B cell (primary cell): ENCODE data around the gene TPH2. TPM values are rescaled to one million over a fixed set of nuclear protein-coding genes. Genes with fewer than 3 reads are reported as not detected.

Source experiments
- ATAC-seq: fragments of 200-7000 bp; cut with Tn5 transposase; one replicate; pipeline ENCODE4 v1.10.0; 2021; ENCODE audit warnings: low read depth, mild to moderate bottlenecking, moderate number of reproducible peaks, moderate library complexity
- CTCF ChIA-PET: fragments of 350-600 bp; sonication (Branson Sonifier 250); formaldehyde crosslinking; loops from one replicate; lab custom pipeline; 2021; ENCODE audit warnings: antibody characterized with exemption, inconsistent platforms; lab: Charles Lee
- POLR2A ChIA-PET: fragments of 350-600 bp; sonication (Branson Sonifier 250); formaldehyde crosslinking; loops from one replicate; lab custom pipeline; 2021; ENCODE audit warnings: antibody characterized with exemption; lab: Charles Lee
- DNase-seq: peaks from one replicate; pipeline ENCODE4 v3.0.0; 2013
- H2AFZ ChIP-seq: 2 replicates; pipeline ENCODE4 v1.6.1; 2012; ENCODE audit warnings: mild to moderate bottlenecking, low read depth, low read length; ENCODE audit not compliant: insufficient read depth, poor library complexity, severe bottlenecking
- H3K27ac ChIP-seq, 2 donors: 1 replicate in 1 of 2; 2 replicates in 1 of 2; pipeline ENCODE4 v1.5.1; 2012 to 2013; ENCODE audit warnings: low read length in 2 of 2, mild to moderate bottlenecking in 2 of 2, moderate library complexity in 1 of 2
- H3K27me3 ChIP-seq, 4 experiments: fragments of 200-600 bp in 1 of 4; sonication (generic) in 1 of 4; replicated peaks in 1 of 4; 1 replicate in 2 of 4; 2 replicates in 2 of 4; pipeline versions ENCODE4 v1.6.1 to v1.7.0; 2013 to 2016; ENCODE audit warnings: low read length in 3 of 4, mild to moderate bottlenecking in 2 of 4, mixed read lengths in 1 of 4, moderate library complexity in 1 of 4; ENCODE audit not compliant: insufficient read depth in 4 of 4, control insufficient read depth in 3 of 4; ENCODE audit errors: control extremely low read depth in 1 of 4
- H3K36me3 ChIP-seq, 2 experiments: replicated peaks in 1 of 2; 1 replicate in 1 of 2; 2 replicates in 1 of 2; pipeline versions ENCODE4 v1.6.1 to v1.7.1; 2013; ENCODE audit warnings: low read length in 1 of 2; ENCODE audit not compliant: insufficient read depth in 2 of 2, control insufficient read depth in 1 of 2; ENCODE audit errors: control extremely low read depth in 1 of 2, extremely low read depth in 1 of 2
- H3K4me1 ChIP-seq, 2 donors: fragments of 200-600 bp in 1 of 2; sonication (generic) in 1 of 2; 1 replicate in 1 of 2; 2 replicates in 1 of 2; pipeline versions ENCODE4 v1.5.1 to v1.6.1; 2013 to 2017; ENCODE audit warnings: low read length in 2 of 2; ENCODE audit not compliant: control insufficient read depth in 2 of 2, insufficient read depth in 2 of 2
- H3K4me2 ChIP-seq: replicated peaks from 2 replicates; pipeline ENCODE3; 2012; ENCODE audit warnings: mild to moderate bottlenecking, low read depth, low read length; ENCODE audit not compliant: poor library complexity, severe bottlenecking
- H3K4me3 ChIP-seq, 5 experiments: fragments of 200-600 bp in 1 of 5; sonication (generic) in 1 of 5; 1 replicate in 3 of 5; 2 replicates in 2 of 5; pipeline versions ENCODE4 v1.5.1 to v1.7.0; 2011 to 2016; ENCODE audit warnings: low read length in 4 of 5, mild to moderate bottlenecking in 4 of 5, low read depth in 2 of 5, control low read depth in 1 of 5, moderate library complexity in 1 of 5; ENCODE audit not compliant: insufficient read depth in 1 of 5; ENCODE audit errors: control extremely low read depth in 1 of 5, extremely low read depth in 1 of 5
- H3K79me2 ChIP-seq: fragments of 200-600 bp; sonication (generic); one replicate; pipeline ENCODE4 v1.6.0; 2016; ENCODE audit warnings: low read length; ENCODE audit not compliant: control insufficient read depth, insufficient read depth
- H3K9ac ChIP-seq: fragments of 200-600 bp; sonication (generic); 2 replicates; pipeline ENCODE4 v1.6.1; 2017; ENCODE audit warnings: mild to moderate bottlenecking, low read length, moderate library complexity
- H3K9me3 ChIP-seq, 3 donors: one replicate each; pipeline versions ENCODE4 v1.6.1 to v1.7.1; 2013; ENCODE audit warnings: low read length in 2 of 3; ENCODE audit not compliant: control insufficient read depth in 2 of 3, insufficient read depth in 1 of 3; ENCODE audit errors: control extremely low read depth in 1 of 3
- H4K20me1 ChIP-seq: 2 replicates; pipeline ENCODE4 v1.6.0; 2012; ENCODE audit warnings: mild to moderate bottlenecking, low read length; ENCODE audit not compliant: insufficient read depth, control insufficient read depth, poor library complexity, severe bottlenecking
- H3K27ac Mint-ChIP-seq: one replicate; pipeline ENCODE4 v1.8.0; 2021; ENCODE audit warnings: mixed read lengths
- H3K27me3 Mint-ChIP-seq: one replicate; pipeline ENCODE4 v1.8.0; 2021; ENCODE audit warnings: mixed read lengths
- H3K4me1 Mint-ChIP-seq: one replicate; pipeline ENCODE4 v1.8.0; 2021; ENCODE audit warnings: mixed read lengths
- H3K4me3 Mint-ChIP-seq: one replicate; pipeline ENCODE4 v1.8.0; 2021; ENCODE audit warnings: mixed read lengths
- H3K9me3 Mint-ChIP-seq: one replicate; pipeline ENCODE4 v1.8.0; 2022; ENCODE audit warnings: mixed read lengths; ENCODE audit not compliant: insufficient read depth
- CTCF ChIP-seq: fragments of 200-600 bp; IDR thresholded peaks from one replicate; pipeline ENCODE4 v1.8.0; 2022; ENCODE audit warnings: antibody characterized with exemption, mild to moderate bottlenecking
- EZH2 ChIP-seq: IDR thresholded peaks from 2 replicates; pipeline ENCODE4 v1.6.1; 2012; ENCODE audit warnings: borderline replicate concordance, low read depth, mild to moderate bottlenecking, moderate library complexity, low read length; ENCODE audit not compliant: insufficient read depth, poor library complexity, severe bottlenecking
- WGBS: methylation state at CpG from one replicate; pipeline ENCODE4 v1.1.5; 2013; ENCODE audit warnings: missing lambda C conversion rate; ENCODE audit not compliant: insufficient coverage; 5-methylcytosine and 5-hydroxymethylcytosine counted together
- intact Hi-C: fragments of 100-400 bp; cut with micrococcal nuclease; formaldehyde crosslinking; loops from one replicate; pipeline ENCODE4 v1.10.0; 2022
- polyA plus RNA-seq: library from polyadenylated mRNA; depleted of rRNA; stranded (reverse); fragments of >200 nt; gene quantifications from 2 replicates; pipeline ENCODE4 v1.2.3, GENCODE V29; 2012
- total RNA-seq, 2 donors: library from RNA; stranded (reverse); fragments of 120-200 nt in 1 of 2; gene quantifications; 1 replicate in 1 of 2; 2 replicates in 1 of 2; pipeline versions ENCODE4 v1.2.3 to v1.2.4, GENCODE V29; 2013 to 2022

Gene TPH2
- total and polyA plus RNA-seq, 2 donors (not counting 1 experiment from before 2014, with no cell fraction given) = not detected

- Histone ChIP-seq H2AFZ (no peak overlapping the region), H3K27ac (no peak overlapping the region), H3K27me3 (peaks cover 0 to 3% (median 0%) of the 10 kb centered on the region in 4 experiments), H3K36me3 (no peaks in the 10 kb centered on the region), H3K9ac (no peak overlapping the region), H3K4me2 (no peak overlapping the region), H4K20me1 (no peaks in the 10 kb centered on the region), H3K79me2 (no peaks in the 10 kb centered on the region), H3K9me3 (no peaks in the 10 kb centered on the region), H3K4me3 (no peak overlapping the region), H3K4me1 (no peaks in the 10 kb centered on the region)
- ChIA-PET POLR2A (no interaction called here), CTCF (no interaction called here)
- no peaks in the 10 kb centered on the region for H3K9me3 Mint-ChIP-seq
- intact Hi-C loops = no loop called here
- H3K4me3 Mint-ChIP-seq = no peak overlapping the region
- TF ChIP-seq EZH2 = no peak
- no peak for TF ChIP-seq CTCF
- DNase-seq (no peak), ATAC-seq (no peak)
- no peaks in the 10 kb centered on the region for H3K4me1 Mint-ChIP-seq
- H3K27me3 Mint-ChIP-seq = peaks cover 15% of the 10 kb centered on the region
- 85% methylated on average over 3 of the region's 4 CpGs for WGBS
- no peak overlapping the region for H3K27ac Mint-ChIP-seq
Measured at GRCh38 chr12:71958993-71959578, 20.4 kb downstream of the TPH2 start.

DNA sequence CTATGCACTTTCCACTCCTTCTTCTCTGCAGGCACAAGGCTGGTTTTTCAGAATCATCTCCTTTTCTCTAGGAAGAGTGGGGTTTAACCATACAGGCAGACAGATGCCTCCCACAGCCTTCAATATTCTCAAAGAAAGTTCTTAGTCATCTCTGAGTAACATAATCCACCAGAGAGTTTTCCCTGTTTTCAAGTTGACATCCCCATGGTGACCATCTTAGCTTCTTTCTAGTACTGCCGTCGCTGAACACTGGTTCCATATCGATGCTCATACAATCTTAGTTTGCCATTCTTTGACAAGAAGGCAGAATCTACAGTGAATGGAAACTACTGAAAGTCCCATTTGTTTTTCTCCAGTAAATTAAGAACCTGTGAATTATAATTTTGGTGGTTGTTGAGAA lies 28.6 kb downstream of the TPH2 start:
- Mint-ChIP-seq H3K4me3 (no peak overlapping the region), H3K4me1 (no peaks in the 10 kb centered on the region), H3K9me3 (no peaks in the 10 kb centered on the region), H3K27ac (no peak overlapping the region), H3K27me3 (peaks cover 25% of the 10 kb centered on the region)
- CTCF ChIA-PET = no interaction called here
- H2AFZ ChIP-seq = no peak overlapping the region
- no peaks in the 10 kb centered on the region for H3K4me1 ChIP-seq
- TF ChIP-seq CTCF (no peak), EZH2 (no peak)
- no peak overlapping the region for H3K27ac ChIP-seq
- no peaks in the 10 kb centered on the region for H3K36me3 ChIP-seq
- no peaks in the 10 kb centered on the region for H3K27me3 ChIP-seq
- H4K20me1 ChIP-seq = no peaks in the 10 kb centered on the region
- no peak overlapping the region for H3K4me2 ChIP-seq
- no peak overlapping the region for H3K9ac ChIP-seq
- H3K4me3 ChIP-seq = no peak overlapping the region
- no peak for ATAC-seq
- intact Hi-C loops = no loop called here
- no peak for DNase-seq
- H3K79me2 ChIP-seq = no peaks in the 10 kb centered on the region
- POLR2A ChIA-PET = no interaction called here
- peaks cover 0 to 2% (median 0%) of the 10 kb centered on the region in 3 donors for H3K9me3 ChIP-seq
- no CpG with 5 or more reads among the region's 3 CpGs for WGBS
